ENCODE measurements around the gene PEX13.

PEX13 gene

DNA sequence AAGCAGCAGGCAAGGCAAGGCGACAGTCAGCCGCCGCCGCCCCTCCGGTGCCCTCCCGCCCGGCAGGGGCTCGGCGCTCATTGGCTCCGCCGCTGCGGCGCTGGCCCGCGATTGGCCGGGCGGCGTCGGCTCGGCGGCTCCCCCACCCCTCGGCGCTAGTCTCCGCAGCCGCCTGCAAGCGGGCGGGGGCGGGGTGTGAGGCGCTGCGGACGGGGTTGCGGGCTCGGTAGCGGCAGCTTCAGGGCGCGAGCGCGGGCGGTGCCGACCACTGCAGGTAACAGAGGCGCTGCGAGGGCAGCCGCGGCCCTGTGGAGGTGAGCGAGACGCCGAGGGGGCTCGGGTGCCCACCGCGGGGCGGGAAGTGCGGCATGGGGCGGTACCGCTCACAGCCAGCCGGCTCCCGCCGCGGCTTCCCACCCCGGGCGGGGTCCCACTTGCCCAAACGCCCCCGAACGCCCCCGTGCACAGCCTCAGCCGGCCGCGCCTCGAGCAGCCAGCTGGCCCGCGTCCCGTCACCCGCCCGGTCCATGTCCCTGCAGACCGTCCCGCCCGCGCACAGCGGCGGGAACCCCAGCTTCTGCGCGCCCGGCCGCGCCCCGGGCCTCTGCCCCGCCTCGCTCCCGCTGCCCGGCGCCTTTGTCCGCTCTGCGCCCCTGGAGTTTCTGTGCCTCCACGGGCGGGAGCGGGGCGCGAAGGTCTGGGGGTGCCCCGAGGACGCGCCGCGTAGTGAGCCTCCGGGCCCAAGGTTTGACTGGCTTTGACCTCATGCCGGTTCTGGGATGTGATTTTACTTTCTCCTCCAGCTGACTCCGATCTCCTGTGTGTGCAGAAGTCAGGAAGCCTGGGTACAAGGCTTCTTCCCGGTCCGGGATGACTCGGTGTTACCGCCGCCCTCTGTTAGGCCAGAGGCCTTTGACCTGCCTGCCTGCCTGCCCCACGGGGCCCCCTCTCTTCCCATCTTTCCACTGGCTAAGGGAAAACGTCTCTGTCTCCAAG is 48.5 kb downstream of the PEX13 start, which contains the start of gene SANBR:
Gene SANBR (plus strand): TSS at position 158 of the 996 bp plus-strand sequence. CDS start 4,480 bp downstream, outside the sequence.
- peak within 1 kb of the TSS; percentile 74 for H3K4me3 ChIP-seq (ENCODE audit: low read depth, low read length)
- TF ChIP-seq MAX (IDR thresholded peaks at IDR 0.05; ENCODE audit: low read depth, low read length), result peak; percentile 48
- peak; percentile 41 for TF ChIP-seq POLR2A (IDR thresholded peaks at IDR 0.05; ENCODE audit: extremely low read depth, insufficient read length)
- TF ChIP-seq, protein P1, sequence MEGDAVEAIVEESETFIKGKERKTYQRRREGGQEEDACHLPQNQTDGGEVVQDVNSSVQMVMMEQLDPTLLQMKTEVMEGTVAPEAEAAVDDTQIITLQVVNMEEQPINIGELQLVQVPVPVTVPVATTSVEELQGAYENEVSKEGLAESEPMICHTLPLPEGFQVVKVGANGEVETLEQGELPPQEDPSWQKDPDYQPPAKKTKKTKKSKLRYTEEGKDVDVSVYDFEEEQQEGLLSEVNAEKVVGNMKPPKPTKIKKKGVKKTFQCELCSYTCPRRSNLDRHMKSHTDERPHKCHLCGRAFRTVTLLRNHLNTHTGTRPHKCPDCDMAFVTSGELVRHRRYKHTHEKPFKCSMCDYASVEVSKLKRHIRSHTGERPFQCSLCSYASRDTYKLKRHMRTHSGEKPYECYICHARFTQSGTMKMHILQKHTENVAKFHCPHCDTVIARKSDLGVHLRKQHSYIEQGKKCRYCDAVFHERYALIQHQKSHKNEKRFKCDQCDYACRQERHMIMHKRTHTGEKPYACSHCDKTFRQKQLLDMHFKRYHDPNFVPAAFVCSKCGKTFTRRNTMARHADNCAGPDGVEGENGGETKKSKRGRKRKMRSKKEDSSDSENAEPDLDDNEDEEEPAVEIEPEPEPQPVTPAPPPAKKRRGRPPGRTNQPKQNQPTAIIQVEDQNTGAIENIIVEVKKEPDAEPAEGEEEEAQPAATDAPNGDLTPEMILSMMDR (IDR thresholded peaks at IDR 0.05; ENCODE audit: low read depth, low read length), result no peak
- peak; percentile 24; the same call in 1 of the 2 replicates for TF ChIP-seq MYC (IDR thresholded peaks at IDR 0.05; ENCODE audit: low read depth, low read length)
- DNase-seq (ENCODE audit: low read depth), result peak; percentile 95

DNA sequence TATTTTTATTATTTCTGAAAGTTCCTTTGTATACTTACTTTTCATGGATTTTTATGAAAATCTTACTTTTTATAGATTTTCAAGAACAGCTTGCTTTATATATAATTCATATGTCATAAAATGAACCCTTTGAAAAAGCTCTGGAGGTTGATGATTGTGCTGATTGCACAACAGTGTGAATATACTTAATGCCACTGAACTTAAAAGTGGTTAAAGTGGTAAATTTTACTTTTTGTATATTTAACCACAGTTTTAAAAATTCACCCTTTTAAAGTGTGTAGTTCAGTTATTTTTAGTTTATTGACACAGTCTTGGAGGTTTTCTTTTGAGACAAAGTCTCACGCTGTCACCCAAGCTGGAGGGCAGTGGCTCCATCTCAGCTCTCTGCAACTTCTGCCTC is 56.6 kb downstream of the PEX13 start:
- DNase-seq (ENCODE audit: low read depth), result no peak
- TF ChIP-seq, protein P1 (IDR thresholded peaks at IDR 0.05; ENCODE audit: low read depth, low read length), result no peak
- TF ChIP-seq POLR2A (IDR thresholded peaks at IDR 0.05; ENCODE audit: extremely low read depth, insufficient read length) (no peak), MYC (IDR thresholded peaks at IDR 0.05; ENCODE audit: low read depth, low read length) (no peak), MAX (IDR thresholded peaks at IDR 0.05; ENCODE audit: low read depth, low read length) (no peak)
- no peak overlapping the region for H3K4me3 ChIP-seq (ENCODE audit: low read depth, low read length)

- TF ChIP-seq, protein P1 (IDR thresholded peaks at IDR 0.05; ENCODE audit: low read depth, low read length), result no peak
- TF ChIP-seq MYC (IDR thresholded peaks at IDR 0.05; ENCODE audit: low read depth, low read length) (no peak), POLR2A (IDR thresholded peaks at IDR 0.05; ENCODE audit: extremely low read depth, insufficient read length) (no peak), MAX (IDR thresholded peaks at IDR 0.05; ENCODE audit: low read depth, low read length) (no peak)
- no peak overlapping the region for H3K4me3 ChIP-seq (ENCODE audit: low read depth, low read length)
- DNase-seq (ENCODE audit: low read depth), result no peak
Observed at GRCh38 chr2:61085883-61086282, 68.4 kb downstream of the PEX13 start.

GRCh38 chr2:61089797-61090196 is 72.3 kb downstream of the PEX13 start:
- H3K4me3 ChIP-seq (ENCODE audit: low read depth, low read length), result no peak overlapping the region
- no peak for DNase-seq (ENCODE audit: low read depth)
- TF ChIP-seq MAX (IDR thresholded peaks at IDR 0.05; ENCODE audit: low read depth, low read length), result no peak
- no peak for TF ChIP-seq POLR2A (IDR thresholded peaks at IDR 0.05; ENCODE audit: extremely low read depth, insufficient read length)
- TF ChIP-seq, protein P1 (IDR thresholded peaks at IDR 0.05; ENCODE audit: low read depth, low read length), result no peak
- TF ChIP-seq MYC (IDR thresholded peaks at IDR 0.05; ENCODE audit: low read depth, low read length), result no peak

DNA sequence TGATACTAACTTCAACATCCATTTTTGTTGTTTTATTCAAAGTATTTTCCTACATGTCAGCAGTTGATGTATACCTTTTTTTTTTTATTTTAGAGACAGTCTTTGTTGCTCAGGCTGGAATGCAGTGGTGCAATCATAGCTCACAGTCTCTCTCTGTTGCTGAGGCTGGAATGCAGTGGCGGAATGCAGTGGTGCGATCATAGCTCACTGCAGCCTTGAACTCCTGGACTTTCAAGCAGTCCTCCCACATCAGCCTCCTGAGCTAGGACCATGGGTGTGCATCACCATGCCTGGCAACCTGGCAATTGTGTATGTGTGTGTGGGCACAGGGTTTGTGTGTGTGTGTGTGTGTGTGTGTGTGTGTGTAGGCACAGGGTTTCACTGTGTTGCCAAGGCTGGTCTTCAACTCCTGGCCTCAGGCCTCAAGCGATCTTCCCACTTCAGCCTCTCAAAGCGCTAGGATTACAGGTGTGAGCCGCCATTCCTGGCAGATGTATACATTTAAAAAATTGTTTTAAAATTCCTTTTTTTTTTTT is 72.9 kb downstream of the PEX13 start:
- H3K4me3 ChIP-seq (ENCODE audit: low read depth, low read length), result no peak overlapping the region
- no peak for DNase-seq (ENCODE audit: low read depth)
- TF ChIP-seq, protein P1 (IDR thresholded peaks at IDR 0.05; ENCODE audit: low read depth, low read length), result no peak
- TF ChIP-seq MAX (IDR thresholded peaks at IDR 0.05; ENCODE audit: low read depth, low read length) (no peak), MYC (IDR thresholded peaks at IDR 0.05; ENCODE audit: low read depth, low read length) (no peak), POLR2A (IDR thresholded peaks at IDR 0.05; ENCODE audit: extremely low read depth, insufficient read length) (no peak)
